Measurements from ENCODE around the gene SMPDL3B.

SMPDL3B gene

GRCh38 chr1:27940870-27941560, 6.2 kb downstream of the SMPDL3B start:
- ATAC-seq, result no peak

DNA sequence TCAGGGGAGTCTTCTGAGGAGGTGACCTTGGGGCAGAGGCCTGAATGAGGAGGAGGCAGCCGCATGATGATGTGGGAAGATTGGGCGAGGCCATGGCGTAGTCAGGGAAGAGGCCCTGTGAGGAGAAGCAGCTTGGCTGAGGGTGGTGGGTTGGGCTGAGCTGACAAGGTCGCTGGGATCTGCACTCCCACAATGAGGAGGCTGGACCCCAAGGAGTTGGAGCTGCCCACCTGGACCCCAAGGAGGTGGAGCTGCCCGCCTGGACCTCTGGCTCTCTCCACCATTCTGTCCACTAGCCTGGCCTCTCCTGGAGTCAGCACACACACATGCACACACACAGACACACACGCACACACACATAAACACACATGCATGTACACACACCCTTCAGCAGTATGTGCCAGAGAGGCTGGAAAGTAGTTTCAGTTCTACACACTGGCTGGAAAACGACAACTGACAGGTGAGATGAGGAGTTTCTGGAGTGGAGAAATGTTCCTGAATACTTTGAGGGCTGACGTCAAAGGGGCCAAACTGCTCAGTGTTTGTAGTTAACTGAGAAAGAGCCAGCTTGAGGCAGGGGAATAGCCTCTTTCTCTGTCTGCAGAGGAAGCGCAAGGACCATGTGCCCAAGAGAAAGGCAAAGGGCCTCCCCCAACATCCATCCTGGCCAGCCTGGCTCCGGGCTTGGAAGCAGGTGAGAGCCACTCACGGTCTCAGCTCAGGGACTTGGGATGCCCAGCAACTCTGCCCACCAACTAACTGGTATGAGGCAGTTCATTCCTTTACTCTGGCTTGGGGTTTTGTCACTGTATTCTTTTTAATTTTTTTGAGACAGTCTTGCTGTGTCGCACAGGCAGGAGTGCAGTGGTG, 7.1 kb downstream of the SMPDL3B start:
- no peak for ATAC-seq

DNA sequence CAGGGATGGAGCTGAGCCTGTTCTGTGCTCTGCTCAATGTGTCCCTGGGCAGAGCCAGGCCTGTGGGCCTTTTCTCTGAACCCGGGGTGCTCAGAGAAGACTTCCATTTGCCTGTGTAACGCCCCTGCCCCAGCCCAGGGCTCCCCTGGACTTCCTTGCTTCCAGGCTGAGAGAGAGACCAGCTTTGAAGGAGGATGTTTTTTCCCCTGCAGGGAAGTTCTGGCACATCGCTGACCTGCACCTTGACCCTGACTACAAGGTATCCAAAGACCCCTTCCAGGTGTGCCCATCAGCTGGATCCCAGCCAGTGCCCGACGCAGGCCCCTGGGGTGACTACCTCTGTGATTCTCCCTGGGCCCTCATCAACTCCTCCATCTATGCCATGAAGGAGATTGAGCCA, 10.2 kb downstream of the SMPDL3B start:
- ATAC-seq, result no peak

GRCh38 chr1:27949027-27949426, 14.2 kb downstream of the SMPDL3B start:
- no peak for ATAC-seq

DNA sequence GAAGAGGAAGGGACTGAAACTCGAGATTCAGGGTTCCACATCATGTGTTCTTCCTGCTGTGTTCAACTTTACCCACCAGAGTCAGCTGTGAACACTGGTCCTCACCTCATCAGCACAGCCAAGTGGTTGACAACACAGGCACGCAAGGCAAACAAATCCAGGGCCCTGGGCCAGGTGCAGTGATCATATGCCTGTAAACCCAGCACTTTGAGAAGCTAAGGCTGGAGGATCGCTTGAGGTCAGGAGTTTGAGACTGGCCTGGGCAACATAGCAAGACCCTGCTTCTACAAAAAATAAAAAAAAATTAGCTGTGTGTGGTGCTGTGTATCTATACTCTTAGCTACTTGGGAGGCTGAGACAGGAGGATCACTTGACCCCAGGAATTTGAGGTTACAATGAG, 16.6 kb downstream of the SMPDL3B start:
- ATAC-seq, result no peak

DNA sequence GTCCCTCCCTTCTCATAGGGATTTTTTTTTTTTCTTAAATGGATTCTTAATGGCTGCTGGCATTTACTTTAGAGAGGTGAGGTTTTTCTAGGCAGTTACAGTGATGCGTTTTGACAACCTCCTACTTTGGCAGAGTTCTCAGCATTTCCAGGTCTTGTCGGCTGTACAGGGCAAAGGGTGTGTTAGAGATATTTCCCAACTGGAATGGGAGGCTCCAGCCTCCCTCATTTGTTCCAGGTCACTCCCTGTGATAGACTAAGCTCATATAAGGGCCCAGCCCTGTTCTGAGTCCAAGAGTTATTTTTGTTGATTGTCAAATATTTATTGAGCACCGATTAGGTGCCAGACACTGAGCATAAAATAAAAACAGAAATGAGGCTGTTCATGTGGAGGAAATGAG, 17.3 kb downstream of the SMPDL3B start:
- no peak for ATAC-seq

GRCh38 chr1:27954186-27954585, 19.4 kb downstream of the SMPDL3B start:
- no peak for ATAC-seq

DNA sequence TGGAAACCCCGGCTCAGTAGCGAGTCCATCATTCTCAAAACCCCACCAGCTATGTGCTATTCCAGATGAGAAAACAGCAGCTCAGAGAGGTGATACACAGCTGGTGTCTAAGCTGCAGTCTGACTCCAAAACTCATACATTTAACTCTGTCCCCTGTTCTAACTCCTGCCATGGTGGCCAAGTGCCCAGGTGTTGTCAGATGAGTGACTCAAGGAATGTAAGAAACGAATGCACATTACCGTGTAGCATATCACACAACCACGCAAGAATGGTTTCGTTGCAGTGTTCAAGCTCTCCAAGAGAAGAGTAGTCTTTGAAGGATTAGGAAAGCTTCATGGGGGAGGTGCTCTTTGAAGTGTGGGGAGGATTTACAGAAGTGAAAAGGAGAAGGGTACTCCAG, 20.3 kb downstream of the SMPDL3B start:
- ATAC-seq, result no peak

DNA sequence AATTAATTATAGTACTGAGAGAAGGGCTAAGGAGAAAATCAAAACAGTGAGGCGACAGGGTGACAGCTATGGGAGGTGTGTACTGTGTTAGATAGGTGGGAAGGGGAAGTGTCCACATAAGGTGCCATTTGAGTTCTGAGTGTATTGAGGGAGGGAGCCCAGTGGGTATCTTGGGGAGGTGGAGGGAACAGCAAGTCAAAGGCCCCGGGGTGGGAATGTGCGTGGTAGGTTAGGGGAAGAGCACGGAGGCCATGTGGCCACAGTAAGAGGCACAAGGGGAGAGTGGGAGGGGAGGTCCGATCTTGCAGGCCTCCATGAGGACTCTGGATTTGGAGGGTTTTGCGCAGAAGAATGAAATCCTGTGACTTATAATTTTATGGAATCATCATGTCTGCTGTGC, 22.0 kb downstream of the SMPDL3B start:
- ATAC-seq, result no peak

GRCh38 chr1:27957655-27958054, 22.9 kb downstream of the SMPDL3B start:
- ATAC-seq, result no peak

DNA sequence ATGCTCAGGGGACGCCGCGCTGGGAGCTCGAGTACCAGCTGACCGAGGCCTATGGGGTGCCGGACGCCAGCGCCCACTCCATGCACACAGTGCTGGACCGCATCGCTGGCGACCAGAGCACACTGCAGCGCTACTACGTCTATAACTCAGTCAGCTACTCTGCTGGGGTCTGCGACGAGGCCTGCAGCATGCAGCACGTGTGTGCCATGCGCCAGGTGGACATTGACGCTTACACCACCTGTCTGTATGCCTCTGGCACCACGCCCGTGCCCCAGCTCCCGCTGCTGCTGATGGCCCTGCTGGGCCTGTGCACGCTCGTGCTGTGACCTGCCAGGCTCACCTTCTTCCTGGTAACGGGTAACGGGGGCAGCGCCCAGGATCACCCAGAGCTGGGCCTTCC, 23.7 kb downstream of the SMPDL3B start:
- no peak for ATAC-seq

DNA sequence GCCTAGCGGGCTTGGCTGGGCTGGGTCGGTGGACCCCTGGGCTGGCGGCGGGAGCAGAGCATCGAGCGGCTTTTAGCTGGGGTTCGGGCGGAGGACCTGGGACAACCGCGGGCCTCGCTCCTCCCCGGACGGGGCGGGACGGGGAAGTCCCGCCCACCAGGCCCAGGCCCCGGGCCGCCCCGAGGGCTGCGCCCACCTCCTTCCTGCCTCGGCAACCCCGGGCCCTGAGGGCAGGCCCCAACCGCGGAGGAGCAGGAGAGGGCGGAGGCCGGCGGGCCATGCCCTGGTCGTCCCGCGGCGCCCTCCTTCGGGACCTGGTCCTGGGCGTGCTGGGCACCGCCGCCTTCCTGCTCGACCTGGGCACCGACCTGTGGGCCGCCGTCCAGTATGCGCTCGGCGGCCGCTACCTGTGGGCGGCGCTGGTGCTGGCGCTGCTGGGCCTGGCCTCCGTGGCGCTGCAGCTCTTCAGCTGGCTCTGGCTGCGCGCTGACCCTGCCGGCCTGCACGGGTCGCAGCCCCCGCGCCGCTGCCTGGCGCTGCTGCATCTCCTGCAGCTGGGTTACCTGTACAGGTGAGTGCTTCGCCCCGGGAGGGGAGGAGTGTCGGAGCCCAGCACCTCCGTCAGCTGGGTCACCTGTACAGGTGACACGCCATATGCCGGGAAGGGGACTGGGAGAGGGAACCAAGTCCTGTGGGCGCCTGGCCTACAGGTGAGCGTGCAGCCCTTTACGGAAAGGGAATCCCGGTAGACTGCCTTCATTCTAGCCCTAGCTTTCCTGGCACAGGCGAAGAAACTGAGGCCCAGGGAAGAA, 25.2 kb downstream of the SMPDL3B start, which contains the start of gene XKR8:
Gene XKR8 (plus strand): TSS at position 182 of the 812 bp plus-strand sequence. CDS start 97 bp downstream, at position 279.
- peak; percentile 99 for ATAC-seq

- no peak for ATAC-seq
These were observed 26.2 kb downstream of the SMPDL3B start for GRCh38 chr1:27960762-27961645.

DNA sequence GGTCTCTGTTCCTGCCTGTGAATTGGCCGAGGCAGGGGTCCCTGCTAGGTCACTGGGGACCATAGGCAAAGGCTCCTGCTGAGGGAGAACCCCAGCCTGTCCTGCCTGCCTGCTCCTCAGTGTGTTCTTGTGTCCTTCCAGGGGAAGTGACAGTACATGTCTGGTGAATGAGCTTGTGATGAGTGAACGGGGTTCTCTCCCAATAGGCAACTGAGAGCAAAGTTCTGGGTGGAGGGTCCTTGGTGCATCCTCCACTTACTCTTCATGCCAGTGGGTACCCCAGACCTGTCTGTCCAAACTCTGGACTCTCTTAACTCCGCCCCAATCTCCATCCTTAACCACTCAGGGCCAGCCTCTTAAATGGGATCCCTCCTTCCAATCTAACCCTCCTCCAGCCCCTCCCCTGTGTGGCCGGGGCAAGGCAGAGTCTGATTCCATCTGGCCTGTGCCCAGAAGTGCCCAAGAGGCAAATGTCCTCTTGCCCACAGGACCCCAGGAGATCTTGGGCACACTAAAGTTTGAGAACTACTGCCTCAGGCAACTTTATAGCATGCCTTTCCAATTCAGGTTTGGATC, 26.9 kb downstream of the SMPDL3B start:
- no peak for ATAC-seq

GRCh38 chr1:27963393-27963792, 28.6 kb downstream of the SMPDL3B start:
- no peak for ATAC-seq

GRCh38 chr1:27966402-27967105, 31.8 kb downstream of the SMPDL3B start:
- ATAC-seq, result no peak

GRCh38 chr1:27967106-27967883, 32.5 kb downstream of the SMPDL3B start:
- ATAC-seq, result no peak

GRCh38 chr1:27967884-27968466, 33.2 kb downstream of the SMPDL3B start:
- no peak for ATAC-seq

DNA sequence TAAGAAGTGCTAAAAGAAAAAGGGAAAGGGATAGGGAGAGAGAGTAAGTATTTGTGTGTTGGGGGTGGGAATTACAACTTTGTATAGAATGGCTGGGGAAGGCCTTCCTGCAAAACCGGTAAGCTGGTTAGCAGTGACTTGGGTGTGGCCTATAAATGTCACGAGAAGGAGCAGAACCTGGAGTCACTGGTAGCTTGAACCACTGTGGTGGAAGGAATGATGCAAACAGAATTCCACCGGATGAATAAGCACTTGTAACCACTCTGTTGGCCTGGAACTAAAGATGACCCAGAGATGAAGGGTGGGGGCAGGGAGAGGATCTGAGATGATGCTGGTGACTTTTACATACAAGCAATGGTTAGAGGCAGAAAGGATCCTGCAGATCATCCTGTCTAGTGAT, 33.9 kb downstream of the SMPDL3B start:
- no peak for ATAC-seq

GRCh38 chr1:27970401-27970800, 35.6 kb downstream of the SMPDL3B start:
- no peak for ATAC-seq

Measured in activated CD4-positive, CD25-positive, alpha-beta regulatory T cell treated with anti-CD3 and anti-CD28 coated beads, Interleukin-2, amount 50 U/mL, for 24 hours (primary cell).